ENCODE measurements around the gene VPS26B. TPM values are rescaled to one million over a fixed set of nuclear protein-coding genes. Genes with fewer than 3 reads are reported as not detected.

VPS26B gene
- total and polyA plus RNA-seq, 2 experiments from 2014 or later = 43.9 to 56.5 TPM

GRCh38 chr11:134292661-134293060 is 68.2 kb downstream of the VPS26B start:
- Histone ChIP-seq H3K9me3 (ENCODE audit: low read depth) (no peaks in the 10 kb centered on the region), H3K36me3 (no peaks in the 10 kb centered on the region), H3K27me3 (no peaks in the 10 kb centered on the region), H3K4me1 (ENCODE audit: low read depth) (no peaks in the 10 kb centered on the region), H3K4me3 (no peak overlapping the region), H3K27ac (no peak overlapping the region)
- DNase-seq (ENCODE audit: low read depth in 1 of 2, low spot score in 1 of 2) = no peak
- TF ChIP-seq, protein P1, sequence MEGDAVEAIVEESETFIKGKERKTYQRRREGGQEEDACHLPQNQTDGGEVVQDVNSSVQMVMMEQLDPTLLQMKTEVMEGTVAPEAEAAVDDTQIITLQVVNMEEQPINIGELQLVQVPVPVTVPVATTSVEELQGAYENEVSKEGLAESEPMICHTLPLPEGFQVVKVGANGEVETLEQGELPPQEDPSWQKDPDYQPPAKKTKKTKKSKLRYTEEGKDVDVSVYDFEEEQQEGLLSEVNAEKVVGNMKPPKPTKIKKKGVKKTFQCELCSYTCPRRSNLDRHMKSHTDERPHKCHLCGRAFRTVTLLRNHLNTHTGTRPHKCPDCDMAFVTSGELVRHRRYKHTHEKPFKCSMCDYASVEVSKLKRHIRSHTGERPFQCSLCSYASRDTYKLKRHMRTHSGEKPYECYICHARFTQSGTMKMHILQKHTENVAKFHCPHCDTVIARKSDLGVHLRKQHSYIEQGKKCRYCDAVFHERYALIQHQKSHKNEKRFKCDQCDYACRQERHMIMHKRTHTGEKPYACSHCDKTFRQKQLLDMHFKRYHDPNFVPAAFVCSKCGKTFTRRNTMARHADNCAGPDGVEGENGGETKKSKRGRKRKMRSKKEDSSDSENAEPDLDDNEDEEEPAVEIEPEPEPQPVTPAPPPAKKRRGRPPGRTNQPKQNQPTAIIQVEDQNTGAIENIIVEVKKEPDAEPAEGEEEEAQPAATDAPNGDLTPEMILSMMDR (IDR thresholded peaks at IDR 0.05; ENCODE audit: low read depth, low read length) = no peak

DNA sequence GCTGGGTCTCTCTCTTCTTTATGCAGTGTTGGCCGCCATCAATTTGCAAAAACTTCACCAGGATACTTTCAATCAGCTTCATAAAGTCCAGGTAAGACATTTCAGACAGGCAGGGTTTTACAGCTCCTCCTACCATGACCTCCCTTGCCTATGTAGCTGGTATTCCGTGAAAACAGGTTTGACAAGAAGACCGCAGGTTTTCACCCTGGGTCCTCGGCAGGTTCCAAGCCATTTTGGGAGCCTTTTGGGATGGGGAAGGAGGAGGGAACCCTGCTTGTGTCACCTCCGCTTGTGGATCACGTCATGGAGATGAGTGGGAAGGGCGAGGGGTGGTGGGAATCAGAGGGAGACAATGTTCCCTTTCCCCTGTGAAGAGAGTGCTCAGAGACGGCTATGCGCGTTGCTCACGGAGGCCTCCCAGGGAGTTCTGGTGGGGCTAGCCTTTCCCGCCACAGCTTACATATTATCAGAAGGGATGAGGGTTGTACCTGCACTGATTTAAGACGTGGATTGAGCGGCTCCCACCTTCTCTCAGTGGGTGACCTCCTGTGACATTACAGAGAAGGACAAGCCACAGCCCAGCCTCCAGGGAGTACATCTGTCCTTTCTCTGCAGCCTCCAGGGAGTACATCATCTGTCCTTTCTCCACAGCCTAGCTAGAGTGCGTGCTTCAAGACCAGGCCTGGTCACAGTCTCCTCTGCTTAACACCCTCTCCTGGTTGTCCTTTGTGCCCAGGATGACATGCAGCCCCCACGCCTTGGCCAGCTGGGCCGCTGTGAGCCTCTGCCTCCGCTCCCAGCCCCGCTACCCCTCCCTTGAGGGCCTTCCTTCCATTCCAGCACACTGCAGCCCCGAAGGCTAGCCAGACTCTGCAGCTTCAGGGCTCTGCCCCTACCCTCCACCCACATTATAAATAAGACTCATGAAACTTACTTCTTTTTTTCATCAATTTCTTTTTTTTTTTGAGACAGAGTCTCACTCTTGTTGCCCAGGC is 68.9 kb downstream of the VPS26B start:
- no peaks in the 10 kb centered on the region for H3K27me3 ChIP-seq
- no peak overlapping the region for H3K4me3 ChIP-seq
- TF ChIP-seq, protein P1 (IDR thresholded peaks at IDR 0.05; ENCODE audit: low read depth, low read length) = no peak
- H3K4me1 ChIP-seq (ENCODE audit: low read depth) = no peaks in the 10 kb centered on the region
- H3K27ac ChIP-seq = no peak overlapping the region
- no peaks in the 10 kb centered on the region for H3K9me3 ChIP-seq (ENCODE audit: low read depth)
- DNase-seq (ENCODE audit: low read depth in 1 of 2, low spot score in 1 of 2) = no peak
- no peaks in the 10 kb centered on the region for H3K36me3 ChIP-seq

DNA sequence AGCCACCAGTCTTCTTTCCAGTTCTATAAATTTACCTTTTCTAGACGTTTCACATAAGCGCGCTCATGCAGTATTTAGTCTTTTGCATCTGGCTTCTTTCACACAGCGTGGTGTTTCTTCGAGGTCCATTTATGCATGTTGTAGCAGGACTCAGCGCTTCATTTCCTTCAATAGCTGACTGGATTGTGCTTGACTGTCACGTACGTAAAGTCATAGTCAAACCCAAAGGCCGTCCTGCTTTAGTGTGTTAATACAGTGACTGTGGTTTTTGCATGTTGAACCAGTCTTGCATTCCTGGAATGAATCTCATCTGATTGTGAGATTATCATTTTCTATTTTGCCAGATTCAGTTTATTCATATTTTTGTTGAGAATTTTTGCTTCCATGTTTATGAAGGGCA is 70.2 kb downstream of the VPS26B start:
- no peaks in the 10 kb centered on the region for H3K9me3 ChIP-seq (ENCODE audit: low read depth)
- no peaks in the 10 kb centered on the region for H3K36me3 ChIP-seq
- no peak for DNase-seq (ENCODE audit: low read depth in 1 of 2, low spot score in 1 of 2)
- H3K27me3 ChIP-seq = no peaks in the 10 kb centered on the region
- TF ChIP-seq, protein P1 (IDR thresholded peaks at IDR 0.05; ENCODE audit: low read depth, low read length) = no peak
- no peaks in the 10 kb centered on the region for H3K4me1 ChIP-seq (ENCODE audit: low read depth)
- no peak overlapping the region for H3K27ac ChIP-seq
- H3K4me3 ChIP-seq = no peak overlapping the region

Other genes starting within 250 kb of the VPS26B start
- gene JAM3, start 155.6 kb upstream of the VPS26B start, total RNA-seq = 36.6 and 38.2 TPM in 2 replicates
- 49.0 and 51.3 TPM in 2 replicates for gene JAM3, start 155.6 kb upstream of the VPS26B start, polyA plus RNA-seq
- 17.1 and 19.0 TPM in 2 replicates for gene NCAPD3, start 704 bp upstream of the VPS26B start, total RNA-seq
- gene NCAPD3, start 704 bp upstream of the VPS26B start, polyA plus RNA-seq = 12.6 and 20.8 TPM in 2 replicates
- 87.4 and 90.2 TPM in 2 replicates for gene THYN1, start 28.7 kb downstream of the VPS26B start, total RNA-seq
- 123 and 145 TPM in 2 replicates for gene THYN1, start 28.7 kb downstream of the VPS26B start, polyA plus RNA-seq
- 45.7 and 55.7 TPM in 2 replicates for gene ACAD8, start 28.9 kb downstream of the VPS26B start, total RNA-seq
- 52.4 and 70.4 TPM in 2 replicates for gene ACAD8, start 28.9 kb downstream of the VPS26B start, polyA plus RNA-seq
- not detected in 2 replicates for gene GLB1L3, start 51.7 kb downstream of the VPS26B start, total RNA-seq
- gene GLB1L3, start 51.7 kb downstream of the VPS26B start, polyA plus RNA-seq = not detected in 2 replicates
- 2.0 and 3.8 TPM in 2 replicates for gene GLB1L2, start 107.3 kb downstream of the VPS26B start, total RNA-seq
- 1.00 and 2.6 TPM in 2 replicates for gene GLB1L2, start 107.3 kb downstream of the VPS26B start, polyA plus RNA-seq
- gene B3GAT1, start 187.6 kb downstream of the VPS26B start, total RNA-seq = 0.85 and 1.5 TPM in 2 replicates
- not detected in 2 replicates for gene B3GAT1, start 187.6 kb downstream of the VPS26B start, polyA plus RNA-seq

All from cardiac muscle cell (in vitro differentiated cells and primary cell).